Sigmoid colon (tissue), 3 donors: Measurements from ENCODE around the gene RAB4B.

ENCODE experiments used
- POLR2A ChIP-seq, 2 donors: fragments of 450-650 bp; IDR thresholded peaks; one replicate each; pipeline ENCODE4 v1.6.1; 2016; ENCODE audit warnings: antibody characterized with exemption in 2 of 2, mild to moderate bottlenecking in 2 of 2, moderate library complexity in 2 of 2
- TF ChIP-seq, protein P1 (sequence below), 4 experiments: fragments of 450-650 bp in 3 of 4; fragments of 200-600 bp in 1 of 4; IDR thresholded peaks; one replicate each; pipeline ENCODE4 v1.5.1; 2016 to 2019; ENCODE audit warnings: antibody characterized with exemption in 4 of 4, mild to moderate bottlenecking in 3 of 4, moderate library complexity in 2 of 4

DNA sequence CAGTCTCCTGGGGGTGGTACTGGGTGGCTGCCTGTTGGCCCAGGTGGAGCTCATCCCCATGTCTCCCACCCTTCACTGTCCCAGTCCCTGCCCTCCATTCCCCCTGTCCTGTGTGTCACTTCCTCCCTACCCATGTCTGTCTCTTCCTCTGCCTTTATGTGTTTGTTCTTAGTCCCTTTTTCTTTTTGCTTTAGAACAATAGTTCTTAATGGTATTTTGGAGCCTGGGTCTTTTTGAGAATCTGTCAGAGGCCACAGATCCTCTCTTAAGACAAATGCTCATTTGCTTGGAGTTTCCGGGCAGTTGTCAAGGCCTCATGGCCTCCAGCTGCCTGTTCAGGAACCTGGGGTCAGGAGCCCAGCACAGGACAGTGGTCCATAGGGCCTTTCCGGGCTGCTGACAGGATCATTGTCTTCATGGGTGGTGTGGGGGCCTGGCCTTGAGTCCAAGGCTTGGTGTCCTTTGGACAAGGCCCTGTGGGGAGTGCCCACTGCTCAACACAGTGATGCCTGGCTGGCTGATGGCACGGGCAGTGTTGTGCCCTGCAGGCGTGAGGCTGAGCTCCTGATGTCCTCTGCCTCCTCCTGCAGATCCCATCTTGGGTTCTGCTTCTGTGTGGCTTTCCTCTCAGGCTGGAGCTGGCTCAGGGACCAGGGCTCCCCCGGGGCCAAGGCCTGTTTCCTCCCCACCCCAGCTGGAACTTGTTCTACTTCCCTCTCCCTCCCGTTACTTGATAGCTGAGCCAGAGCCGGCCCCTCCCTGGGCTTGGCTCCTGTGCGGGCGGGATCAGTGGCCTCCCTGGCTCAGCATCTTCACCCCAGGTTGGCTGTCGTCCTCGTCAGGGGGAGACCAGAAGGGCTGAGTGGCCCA lies 24.5 kb downstream of the RAB4B start:
- TF ChIP-seq POLR2A (IDR thresholded peaks at IDR 0.05): no peak
- TF ChIP-seq, protein P1, sequence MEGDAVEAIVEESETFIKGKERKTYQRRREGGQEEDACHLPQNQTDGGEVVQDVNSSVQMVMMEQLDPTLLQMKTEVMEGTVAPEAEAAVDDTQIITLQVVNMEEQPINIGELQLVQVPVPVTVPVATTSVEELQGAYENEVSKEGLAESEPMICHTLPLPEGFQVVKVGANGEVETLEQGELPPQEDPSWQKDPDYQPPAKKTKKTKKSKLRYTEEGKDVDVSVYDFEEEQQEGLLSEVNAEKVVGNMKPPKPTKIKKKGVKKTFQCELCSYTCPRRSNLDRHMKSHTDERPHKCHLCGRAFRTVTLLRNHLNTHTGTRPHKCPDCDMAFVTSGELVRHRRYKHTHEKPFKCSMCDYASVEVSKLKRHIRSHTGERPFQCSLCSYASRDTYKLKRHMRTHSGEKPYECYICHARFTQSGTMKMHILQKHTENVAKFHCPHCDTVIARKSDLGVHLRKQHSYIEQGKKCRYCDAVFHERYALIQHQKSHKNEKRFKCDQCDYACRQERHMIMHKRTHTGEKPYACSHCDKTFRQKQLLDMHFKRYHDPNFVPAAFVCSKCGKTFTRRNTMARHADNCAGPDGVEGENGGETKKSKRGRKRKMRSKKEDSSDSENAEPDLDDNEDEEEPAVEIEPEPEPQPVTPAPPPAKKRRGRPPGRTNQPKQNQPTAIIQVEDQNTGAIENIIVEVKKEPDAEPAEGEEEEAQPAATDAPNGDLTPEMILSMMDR (IDR thresholded peaks at IDR 0.05): no peak
